IMR-90 (cell line): ENCODE results near the gene RNF144A. TPM values are rescaled to one million over a fixed set of nuclear protein-coding genes. Genes with fewer than 3 reads are reported as not detected.

ENCODE experiments used
- ATAC-seq: fragments of 200-7000 bp; cut with Tn5 transposase; 2 replicates; pipeline ENCODE4 v1.9.1; 2020; ENCODE audit warnings: low read depth, mild to moderate bottlenecking, moderate library complexity
- BruUV-seq: library from RNA; stranded (reverse); fragments of 400-500 nt; replicated peaks from 2 replicates; lab custom pipeline; 2021; lab: Mats Ljungman, UMichigan
- CTCF ChIA-PET: fragments of 300-600 bp; formaldehyde crosslinking; extraction: SDS; loops from one replicate; lab custom pipeline; 2021; ENCODE audit warnings: antibody characterized with exemption; lab: Yijun Ruan, JAX
- POLR2A ChIA-PET: fragments of 300-600 bp; sonication (Branson Sonifier 250); formaldehyde crosslinking; loops from one replicate; lab custom pipeline; 2022; ENCODE audit warnings: antibody characterized with exemption; ENCODE audit not compliant: unreplicated experiment; lab: Charles Lee
- DNase-seq: peaks from one replicate; pipeline ENCODE4 v3.0.0; 2013
- H2AFZ ChIP-seq: replicated peaks from 2 replicates; pipeline ENCODE3; 2013; ENCODE audit warnings: low read length, mild to moderate bottlenecking; ENCODE audit not compliant: poor library complexity
- H2AK5ac ChIP-seq: 2 replicates; pipeline ENCODE4 v1.6.1; 2013; ENCODE audit warnings: low read depth, low read length, inconsistent platforms
- H2AK9ac ChIP-seq: replicated peaks from 2 replicates; pipeline ENCODE3; 2013; ENCODE audit warnings: mild to moderate bottlenecking, low read depth, low read length, moderate library complexity; ENCODE audit not compliant: poor library complexity
- H2BK120ac ChIP-seq: 2 replicates; pipeline ENCODE4 v1.6.1; 2013; ENCODE audit warnings: low read depth, low read length, inconsistent platforms
- H2BK15ac ChIP-seq: 3 replicates; pipeline ENCODE4 v1.6.1; 2013; ENCODE audit warnings: low read depth, low read length, inconsistent platforms
- H2BK20ac ChIP-seq: 2 replicates; pipeline ENCODE4 v1.6.1; 2013; ENCODE audit warnings: low read depth, mild to moderate bottlenecking, inconsistent platforms, low read length, moderate library complexity
- H2BK5ac ChIP-seq: 2 replicates; pipeline ENCODE4 v1.6.1; 2013; ENCODE audit warnings: mild to moderate bottlenecking, low read depth, low read length, inconsistent platforms; ENCODE audit not compliant: poor library complexity, severe bottlenecking
- H3K14ac ChIP-seq: replicated peaks from 2 replicates; pipeline ENCODE4 v1.6.1; 2013; ENCODE audit warnings: low read depth, low read length, inconsistent platforms
- H3K18ac ChIP-seq: 2 replicates; pipeline ENCODE4 v1.6.1; 2013; ENCODE audit warnings: low read depth, low read length, control low read depth
- H3K23ac ChIP-seq: 2 replicates; pipeline ENCODE4 v1.6.1; 2013; ENCODE audit warnings: low read depth, low read length, inconsistent platforms
- H3K27ac ChIP-seq: 2 replicates; pipeline ENCODE4 v1.5.1; 2013; ENCODE audit warnings: mild to moderate bottlenecking, control low read depth, low read length; ENCODE audit not compliant: insufficient read depth
- H3K27me3 ChIP-seq: 2 replicates; pipeline ENCODE4 v1.6.1; 2013; ENCODE audit warnings: low read length; ENCODE audit not compliant: control insufficient read depth, insufficient read depth
- H3K36me3 ChIP-seq: 2 replicates; pipeline ENCODE4 v1.6.1; 2013; ENCODE audit warnings: low read length, mixed read lengths; ENCODE audit not compliant: control insufficient read depth, insufficient read depth
- H3K4ac ChIP-seq: 2 replicates; pipeline ENCODE4 v1.6.1; 2013; ENCODE audit warnings: low read depth, low read length, inconsistent platforms
- H3K4me1 ChIP-seq: 2 replicates; pipeline ENCODE4 v1.6.1; 2013; ENCODE audit warnings: low read length, mixed read lengths; ENCODE audit not compliant: control insufficient read depth, insufficient read depth
- H3K4me2 ChIP-seq: 2 replicates; pipeline ENCODE4 v1.6.1; 2013; ENCODE audit warnings: low read depth, mild to moderate bottlenecking, control low read depth, low read length, moderate library complexity
- H3K4me3 ChIP-seq: 2 replicates; pipeline ENCODE4 v1.5.1; 2013; ENCODE audit warnings: low read depth, mild to moderate bottlenecking, control low read depth, low read length, moderate library complexity; ENCODE audit not compliant: insufficient read depth
- H3K56ac ChIP-seq: 2 replicates; pipeline ENCODE4 v1.6.1; 2013; ENCODE audit warnings: low read length, inconsistent platforms; ENCODE audit not compliant: insufficient read depth; ENCODE audit errors: extremely low read depth
- H3K79me1 ChIP-seq, 2 experiments: 2 replicates each; pipeline ENCODE4 v1.6.1; 2013; ENCODE audit warnings: low read length in 2 of 2, inconsistent platforms in 1 of 2, low read depth in 1 of 2
- H3K9ac ChIP-seq: 2 replicates; pipeline ENCODE4 v1.6.1; 2013; ENCODE audit warnings: low read depth, low read length, control low read depth
- H3K9me1 ChIP-seq: 2 replicates; pipeline ENCODE4 v1.6.1; 2013; ENCODE audit warnings: low read length, inconsistent platforms; ENCODE audit not compliant: insufficient read depth
- H3K9me3 ChIP-seq: 2 replicates; pipeline ENCODE4 v1.6.1; 2013; ENCODE audit warnings: low read length; ENCODE audit not compliant: control insufficient read depth, insufficient read depth
- H4K20me1 ChIP-seq: 2 replicates; pipeline ENCODE4 v1.6.1; 2013; ENCODE audit warnings: low read length, inconsistent platforms; ENCODE audit not compliant: insufficient read depth
- H4K5ac ChIP-seq: 2 replicates; pipeline ENCODE4 v1.6.1; 2013; ENCODE audit warnings: mild to moderate bottlenecking, low read depth, low read length, control low read depth
- H4K8ac ChIP-seq, 2 experiments: 2 replicates each; pipeline ENCODE4 v1.6.1; 2013; ENCODE audit warnings: low read depth in 2 of 2, low read length in 2 of 2, control low read depth in 1 of 2, inconsistent platforms in 1 of 2
- H4K91ac ChIP-seq: 2 replicates; pipeline ENCODE4 v1.6.1; 2013; ENCODE audit warnings: low read depth, low read length, inconsistent platforms; ENCODE audit not compliant: insufficient read depth
- BHLHE40 ChIP-seq: fragments of 150-350 bp; IDR thresholded peaks from 2 replicates; pipeline ENCODE4 v1.6.1; 2016; ENCODE audit warnings: mild to moderate bottlenecking, low read depth, low read length
- CEBPB ChIP-seq: IDR thresholded peaks from 2 replicates; pipeline ENCODE4 v1.6.1; 2012; ENCODE audit warnings: low read depth, low read length, improper control_type of control experiment
- CHD1 ChIP-seq: IDR thresholded peaks from 2 replicates; pipeline ENCODE4 v1.6.1; 2012; ENCODE audit warnings: low read depth, low read length, improper control_type of control experiment
- MAZ ChIP-seq: IDR thresholded peaks from 2 replicates; pipeline ENCODE4 v1.6.1; 2012; ENCODE audit warnings: low read depth, mild to moderate bottlenecking, low read length, improper control_type of control experiment, moderate library complexity, borderline replicate concordance
- MXI1 ChIP-seq: IDR thresholded peaks from 2 replicates; pipeline ENCODE4 v1.6.1; 2012; ENCODE audit warnings: low read depth, mild to moderate bottlenecking, low read length, moderate library complexity, borderline replicate concordance
- NFE2L2 ChIP-seq: fragments of 150-350 bp; IDR thresholded peaks from 2 replicates; pipeline ENCODE4 v1.6.1; 2016; ENCODE audit warnings: low read depth, mild to moderate bottlenecking, low read length
- POLR2A ChIP-seq: IDR thresholded peaks from 2 replicates; pipeline ENCODE4 v1.6.1; 2012; ENCODE audit warnings: mild to moderate bottlenecking, low read depth, low read length
- RAD21 ChIP-seq: IDR thresholded peaks from 2 replicates; pipeline ENCODE4 v1.6.1; 2012; ENCODE audit warnings: low read length, improper control_type of control experiment
- RCOR1 ChIP-seq: IDR thresholded peaks from 2 replicates; pipeline ENCODE4 v1.6.1; 2012; ENCODE audit warnings: mild to moderate bottlenecking, low read length, improper control_type of control experiment; ENCODE audit not compliant: insufficient replicate concordance
- SMC3 ChIP-seq: fragments of 150-350 bp; IDR thresholded peaks from 2 replicates; pipeline ENCODE4 v1.6.1; 2016; ENCODE audit warnings: low read depth, mild to moderate bottlenecking, antibody characterized with exemption, low read length, moderate library complexity
- WGBS, 2 experiments: methylation state at CpG; one replicate each; pipeline versions ENCODE4 v1.1.5 to v1.1.7; 2013; ENCODE audit warnings: missing lambda C conversion rate in 2 of 2; ENCODE audit not compliant: insufficient read length in 1 of 2; ENCODE audit errors: extremely low coverage in 2 of 2; 5-methylcytosine and 5-hydroxymethylcytosine counted together
- dilution Hi-C: fragments of 300-500 bp; cut with HindIII; formaldehyde crosslinking; loops from one replicate; pipeline ENCODE4 v1.14.3; 2018; ENCODE audit warnings: low sequenced_read_pairs; ENCODE audit not compliant: unreplicated experiment
- in situ Hi-C: fragments of 300-500 bp; cut with MboI; formaldehyde crosslinking; loops from 3 replicates; pipeline ENCODE4 v1.14.3; 2019; ENCODE audit warnings: low sequenced_read_pairs, inconsistent platforms, mixed read lengths
- intact Hi-C: fragments of 100-400 bp; cut with micrococcal nuclease; formaldehyde crosslinking; loops from 2 replicates; pipeline ENCODE4 v1.10.0; 2022
- polyA plus RNA-seq, 3 experiments: library from polyadenylated mRNA; depleted of rRNA; stranded (reverse); fragments of >200 nt; gene quantifications; 2 replicates each; pipeline ENCODE4 v1.2.3, GENCODE V29; 2012; ENCODE audit warnings: low replicate concordance in 1 of 3
- total RNA-seq: library from RNA; depleted of rRNA; stranded (reverse); fragments of >200 nt; gene quantifications from 2 replicates; pipeline ENCODE4 v1.2.3, GENCODE V29; 2012
- TF ChIP-seq, protein P1 (sequence below): fragments of 150-350 bp; IDR thresholded peaks from 2 replicates; pipeline ENCODE4 v1.6.1; 2016; ENCODE audit warnings: low read depth, mild to moderate bottlenecking, low read length, moderate library complexity, borderline replicate concordance
- TF ChIP-seq, protein P2 (sequence below): fragments of 150-350 bp; IDR thresholded peaks from 2 replicates; pipeline ENCODE4 v1.6.1; 2017; ENCODE audit warnings: mild to moderate bottlenecking, antibody characterized with exemption, low read length, low read depth

RNF144A gene
- total and polyA plus RNA-seq, 2 of the 4 experiments (the other 2 are of a cell fraction), result 0.18 to 0.26 TPM

DNA sequence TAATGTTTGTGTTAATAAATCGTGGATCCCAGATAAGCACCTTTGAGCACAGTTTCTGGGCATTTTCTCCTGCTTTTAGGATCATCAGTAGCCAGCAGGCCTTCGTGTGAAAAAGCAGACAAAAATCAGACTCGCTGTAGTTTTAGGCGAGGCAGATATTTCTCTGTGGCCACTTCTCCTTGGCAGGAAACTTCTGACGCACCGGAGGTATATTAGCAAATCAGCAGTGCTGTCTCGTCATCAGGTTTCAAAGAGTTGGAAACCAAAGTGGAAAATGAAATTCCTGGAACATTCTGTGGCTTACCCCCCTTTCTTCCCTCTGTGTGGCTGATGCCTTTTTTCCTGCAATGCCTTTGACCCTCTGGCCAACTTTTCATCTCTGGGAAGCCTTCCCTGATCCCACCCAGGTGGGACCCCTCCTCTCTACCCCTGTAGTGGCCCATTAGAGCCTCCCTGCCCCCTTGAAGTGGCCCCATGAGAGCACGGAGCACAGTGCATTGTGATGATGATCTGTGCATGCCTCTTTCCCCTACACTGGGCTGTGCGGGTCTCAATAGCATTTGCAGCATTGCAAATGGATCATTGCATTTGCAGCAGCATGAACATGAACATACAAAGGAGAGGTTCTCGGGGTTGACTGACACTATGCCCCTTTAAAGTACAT lies 93.3 kb downstream of the RNF144A start:
- H3K14ac ChIP-seq, result no peak overlapping the region
- no peak overlapping the region for H3K4ac ChIP-seq
- no peaks in the 10 kb centered on the region for H3K27me3 ChIP-seq
- ATAC-seq (no peak), DNase-seq (peak; percentile 3)
- CTCF ChIA-PET, result no interaction called here
- no TSS peak for BruUV-seq
- TF ChIP-seq NFE2L2 (no peak), BHLHE40 (no peak), RCOR1 (no peak), CEBPB (no peak), MAZ (no peak), RAD21 (no peak), SMC3 (no peak), MXI1 (no peak), POLR2A (no peak), CHD1 (no peak)
- TF ChIP-seq, protein P1, sequence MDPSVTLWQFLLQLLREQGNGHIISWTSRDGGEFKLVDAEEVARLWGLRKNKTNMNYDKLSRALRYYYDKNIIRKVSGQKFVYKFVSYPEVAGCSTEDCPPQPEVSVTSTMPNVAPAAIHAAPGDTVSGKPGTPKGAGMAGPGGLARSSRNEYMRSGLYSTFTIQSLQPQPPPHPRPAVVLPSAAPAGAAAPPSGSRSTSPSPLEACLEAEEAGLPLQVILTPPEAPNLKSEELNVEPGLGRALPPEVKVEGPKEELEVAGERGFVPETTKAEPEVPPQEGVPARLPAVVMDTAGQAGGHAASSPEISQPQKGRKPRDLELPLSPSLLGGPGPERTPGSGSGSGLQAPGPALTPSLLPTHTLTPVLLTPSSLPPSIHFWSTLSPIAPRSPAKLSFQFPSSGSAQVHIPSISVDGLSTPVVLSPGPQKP, result no peak
- TF ChIP-seq, protein P2, sequence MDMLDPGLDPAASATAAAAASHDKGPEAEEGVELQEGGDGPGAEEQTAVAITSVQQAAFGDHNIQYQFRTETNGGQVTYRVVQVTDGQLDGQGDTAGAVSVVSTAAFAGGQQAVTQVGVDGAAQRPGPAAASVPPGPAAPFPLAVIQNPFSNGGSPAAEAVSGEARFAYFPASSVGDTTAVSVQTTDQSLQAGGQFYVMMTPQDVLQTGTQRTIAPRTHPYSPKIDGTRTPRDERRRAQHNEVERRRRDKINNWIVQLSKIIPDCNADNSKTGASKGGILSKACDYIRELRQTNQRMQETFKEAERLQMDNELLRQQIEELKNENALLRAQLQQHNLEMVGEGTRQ, result no peak
- no peak overlapping the region for H3K18ac ChIP-seq
- H2BK120ac ChIP-seq, result no peak overlapping the region
- intact Hi-C loops, result no loop called here
- no peak overlapping the region for H4K5ac ChIP-seq
- no peak overlapping the region for H2AK5ac ChIP-seq
- no peak overlapping the region for H2BK5ac ChIP-seq
- H2BK15ac ChIP-seq, result no peak overlapping the region
- no peak overlapping the region for H3K9ac ChIP-seq
- no peak overlapping the region for H3K56ac ChIP-seq
- no peaks in the 10 kb centered on the region for H3K9me1 ChIP-seq
- no peak overlapping the region for H2AK9ac ChIP-seq
- H3K4me3 ChIP-seq, result no peak overlapping the region
- no peaks in the 10 kb centered on the region for H3K4me1 ChIP-seq
- in situ Hi-C loops, result no loop called here
- no peak overlapping the region for H3K23ac ChIP-seq
- dilution Hi-C loops, result no loop called here
- no peak overlapping the region for H3K27ac ChIP-seq
- no peak overlapping the region for H4K91ac ChIP-seq
- H3K9me3 ChIP-seq, result no peaks in the 10 kb centered on the region
- H3K36me3 ChIP-seq, result no peaks in the 10 kb centered on the region
- H3K79me1 ChIP-seq, result no peaks in the 10 kb centered on the region
- H4K20me1 ChIP-seq, result no peaks in the 10 kb centered on the region
- POLR2A ChIA-PET, result no interaction called here
- 0% methylated on average over 1 of the region's 10 CpGs; no CpG with 5 or more reads in 1 of the 2 experiments for WGBS, 2 experiments
- H4K8ac ChIP-seq, result no peak overlapping the region
- H2BK20ac ChIP-seq, result no peak overlapping the region
- H2AFZ ChIP-seq, result no peak overlapping the region
- H3K4me2 ChIP-seq, result no peak overlapping the region
